Peyer's patch (tissue), 4 donors: Measurements from ENCODE around the gene LDLRAD4. TPM values are rescaled to one million over a fixed set of nuclear protein-coding genes. Genes with fewer than 3 reads are reported as not detected.

Experiments used
- DNase-seq, 3 donors: peaks; one replicate each; pipeline ENCODE4 v3.0.0-alpha.2; 2017 to 2019
- H3K27ac ChIP-seq, 4 donors: fragments of 200-600 bp; sonication (generic); one replicate each; pipeline ENCODE4 v1.5.1; 2016 to 2019
- H3K27me3 ChIP-seq, 2 donors: fragments of 200-600 bp; sonication (generic); one replicate each; pipeline ENCODE4 v1.5.1; 2019
- H3K36me3 ChIP-seq, 3 donors: fragments of 200-600 bp; sonication (generic); one replicate each; pipeline ENCODE4 v1.5.1; 2016 to 2019
- H3K4me1 ChIP-seq, 4 donors: fragments of 200-600 bp; sonication (generic); one replicate each; pipeline ENCODE4 v1.5.1; 2016 to 2019
- H3K4me3 ChIP-seq, 4 donors: fragments of 200-600 bp; sonication (generic); 1 replicate in 3 of 4; 2 replicates in 1 of 4; pipeline ENCODE4 v1.5.1; 2016 to 2019; ENCODE audit warnings: mild to moderate bottlenecking in 1 of 4
- H3K9me3 ChIP-seq, 4 donors: fragments of 200-600 bp; sonication (generic); one replicate each; pipeline ENCODE4 v1.5.1; 2016 to 2019; ENCODE audit warnings: mild to moderate bottlenecking in 1 of 4
- CTCF ChIP-seq, 6 experiments: fragments of 450-650 bp in 4 of 6; fragments of 200-600 bp in 2 of 6; sonication (generic) in 1 of 6; IDR thresholded peaks; one replicate each; pipeline ENCODE4 v1.5.1; 2017 to 2019; ENCODE audit warnings: antibody characterized with exemption in 6 of 6, mild to moderate bottlenecking in 3 of 6, moderate library complexity in 1 of 6
- POLR2A ChIP-seq, 2 donors: fragments of 450-650 bp; IDR thresholded peaks; one replicate each; pipeline ENCODE4 v1.5.1; 2017; ENCODE audit warnings: antibody characterized with exemption in 2 of 2, mild to moderate bottlenecking in 2 of 2, moderate library complexity in 2 of 2
- total RNA-seq, 4 donors: library from RNA; depleted of rRNA; stranded (reverse); fragments of >200 nt; gene quantifications; one replicate each; pipeline ENCODE4 v1.1.0, GENCODE V29; 2016

Gene LDLRAD4
- total RNA-seq, 4 donors from 2014 or later = 24.8 to 128 (median 50.0) TPM

GRCh38 chr18:13370995-13371625, 152.6 kb downstream of the LDLRAD4 start:
- no peak overlapping the region for H3K4me3 ChIP-seq
- TF ChIP-seq POLR2A (IDR thresholded peaks at IDR 0.05) = no peak
- no peak for TF ChIP-seq CTCF (IDR thresholded peaks at IDR 0.05)
- peaks cover 0 to 36% (median 4%) of the 10 kb centered on the region in 4 donors for H3K4me1 ChIP-seq
- no peaks in the 10 kb centered on the region for H3K36me3 ChIP-seq
- DNase-seq = no peak
- H3K27ac ChIP-seq = peak overlapping the region in 1 of 4 donors; percentile 34
- H3K27me3 ChIP-seq = no peaks in the 10 kb centered on the region
- no peaks in the 10 kb centered on the region for H3K9me3 ChIP-seq

- Histone ChIP-seq H3K27me3 (no peaks in the 10 kb centered on the region), H3K27ac (peak overlapping the region in 2 of 4 donors; percentile 34 to 35)
Measured at GRCh38 chr18:13371689-13372418, 153.3 kb downstream of the LDLRAD4 start.

GRCh38 chr18:13372531-13372951, 154.0 kb downstream of the LDLRAD4 start:
- DNase-seq = no peak
- TF ChIP-seq CTCF (IDR thresholded peaks at IDR 0.05) = no peak
- no peak for TF ChIP-seq POLR2A (IDR thresholded peaks at IDR 0.05)
- Histone ChIP-seq H3K4me3 (no peak overlapping the region), H3K9me3 (no peaks in the 10 kb centered on the region), H3K27me3 (no peaks in the 10 kb centered on the region), H3K27ac (peak overlapping the region in 2 of 4 donors; percentile 34 to 35), H3K4me1 (peaks cover 0 to 37% (median 5%) of the 10 kb centered on the region in 4 donors), H3K36me3 (no peaks in the 10 kb centered on the region)

More at GRCh38 chr18:13371689-13372418, 153.3 kb downstream of the LDLRAD4 start:
- no peak for TF ChIP-seq POLR2A (IDR thresholded peaks at IDR 0.05)
- no peak for TF ChIP-seq CTCF (IDR thresholded peaks at IDR 0.05)
- peak in 1 of 3 donors; percentile 79 for DNase-seq
- Histone ChIP-seq H3K9me3 (no peaks in the 10 kb centered on the region), H3K36me3 (no peaks in the 10 kb centered on the region), H3K4me1 (peaks cover 0 to 36% (median 5%) of the 10 kb centered on the region in 4 donors), H3K4me3 (no peak overlapping the region)

- H3K36me3 ChIP-seq = no peaks in the 10 kb centered on the region
- H3K4me1 ChIP-seq = peaks cover 0 to 38% (median 5%) of the 10 kb centered on the region in 4 donors
- no peak for TF ChIP-seq CTCF (IDR thresholded peaks at IDR 0.05)
- no peak for TF ChIP-seq POLR2A (IDR thresholded peaks at IDR 0.05)
- H3K9me3 ChIP-seq = no peaks in the 10 kb centered on the region
- DNase-seq = no peak
- H3K27me3 ChIP-seq = no peaks in the 10 kb centered on the region
- H3K27ac ChIP-seq = no peak overlapping the region
- no peak overlapping the region for H3K4me3 ChIP-seq
Measured at GRCh38 chr18:13374096-13374467, 155.5 kb downstream of the LDLRAD4 start.

- H3K36me3 ChIP-seq = no peaks in the 10 kb centered on the region
- peaks cover 0 to 36% (median 5%) of the 10 kb centered on the region in 4 donors for H3K4me1 ChIP-seq
- no peak for DNase-seq
- peak overlapping the region in 3 of 4 donors; percentile 18 to 55 (median 48) for H3K27ac ChIP-seq
- no peaks in the 10 kb centered on the region for H3K27me3 ChIP-seq
- no peak overlapping the region for H3K4me3 ChIP-seq
- no peaks in the 10 kb centered on the region for H3K9me3 ChIP-seq
- TF ChIP-seq CTCF (IDR thresholded peaks at IDR 0.05) = no peak
- no peak for TF ChIP-seq POLR2A (IDR thresholded peaks at IDR 0.05)
Measured at GRCh38 chr18:13374468-13375301, 156.1 kb downstream of the LDLRAD4 start.
